Measurements from ENCODE around the gene RINL.

- TF ChIP-seq CTCF (conservative IDR thresholded peaks at IDR 0.05; ENCODE audit: low read length) (no peak), EZH2phosphoT487 (IDR thresholded peaks at IDR 0.05; ENCODE audit: borderline replicate concordance) (no peak)
These were observed 41.9 kb upstream of the RINL start for GRCh38 chr19:38919837-38920601.

Measured in Loucy (cell line).